K562 (cell line): Measurements from ENCODE around the gene HMGCL. TPM values are rescaled to one million over a fixed set of nuclear protein-coding genes. Genes with fewer than 3 reads are reported as not detected.

Source experiments
- ARID4B ChIP-seq: sonication (generic); formaldehyde crosslinking; IDR thresholded peaks from 2 replicates; pipeline ENCODE4 v1.8.0; 2022; ENCODE audit warnings: mild to moderate bottlenecking, missing genetic modification reagents
- CBFB ChIP-seq: sonication (generic); formaldehyde crosslinking; IDR thresholded peaks from 2 replicates; pipeline ENCODE4 v1.4.0; 2020; ENCODE audit warnings: mild to moderate bottlenecking, missing genetic modification reagents
- CXXC5 ChIP-seq: fragments of 250-450 bp; sonication (Bioruptor Pico); IDR thresholded peaks from 2 replicates; pipeline ENCODE4 v1.8.0; 2022; ENCODE audit warnings: inconsistent platforms, mild to moderate bottlenecking, moderate library complexity
- DIDO1 ChIP-seq: fragments of 450-650 bp; IDR thresholded peaks from 2 replicates; pipeline ENCODE4 v1.6.1; 2016; ENCODE audit warnings: low read depth, missing biosample characterization, missing genetic modification characterization
- GTF2A2 ChIP-seq: IDR thresholded peaks from 2 replicates; pipeline ENCODE4 v1.6.1; 2016; ENCODE audit warnings: mild to moderate bottlenecking, missing genetic modification characterization, missing compliant biosample characterization
- HMGN3 ChIP-seq: IDR thresholded peaks from 2 replicates; pipeline ENCODE4 v1.6.1; 2011; ENCODE audit warnings: borderline replicate concordance, low read depth, mild to moderate bottlenecking, mixed read lengths, low read length; ENCODE audit not compliant: insufficient read length; ENCODE audit errors: extremely low read depth
- PML ChIP-seq: IDR thresholded peaks from 2 replicates; pipeline ENCODE4 v1.6.1; 2012; ENCODE audit warnings: low read length, inconsistent platforms
- POLR2AphosphoS2 ChIP-seq: IDR thresholded peaks from 2 replicates; pipeline ENCODE4 v1.6.1; 2012; ENCODE audit warnings: low read length, improper control_type of control experiment
- SIX5 ChIP-seq, 2 experiments: IDR thresholded peaks; 2 replicates each; pipeline ENCODE4 v1.6.1; 2011; ENCODE audit warnings: low read length in 2 of 2, borderline replicate concordance in 1 of 2, low read depth in 1 of 2, mild to moderate bottlenecking in 1 of 2, moderate library complexity in 1 of 2; ENCODE audit not compliant: insufficient read depth in 1 of 2
- TAF9B ChIP-seq: fragments of 450-650 bp; IDR thresholded peaks from 2 replicates; pipeline ENCODE4 v1.6.1; 2018; ENCODE audit warnings: mild to moderate bottlenecking; ENCODE audit not compliant: partially characterized antibody
- ZBTB7A ChIP-seq: IDR thresholded peaks from 2 replicates; pipeline ENCODE4 v1.6.1; 2011; ENCODE audit warnings: low read depth, mild to moderate bottlenecking, low read length, moderate library complexity, borderline replicate concordance; ENCODE audit not compliant: control insufficient read depth
- ZFX ChIP-seq: sonication (generic); formaldehyde crosslinking; IDR thresholded peaks from 2 replicates; pipeline ENCODE4 v1.8.0; 2022; ENCODE audit warnings: mild to moderate bottlenecking, missing genetic modification reagents, moderate library complexity
- ZKSCAN8 ChIP-seq: fragments of 200-800 bp; sonication (Bioruptor generic); IDR thresholded peaks from 2 replicates; pipeline ENCODE4 v1.6.1; 2016; ENCODE audit warnings: missing genetic modification characterization, missing compliant biosample characterization
- ZNF408 ChIP-seq: fragments of 250-450 bp; sonication (Bioruptor Pico); IDR thresholded peaks from 2 replicates; pipeline ENCODE4 v1.4.0; 2020; ENCODE audit warnings: low read depth, mild to moderate bottlenecking, moderate library complexity
- ZZZ3 ChIP-seq: fragments of 450-650 bp; IDR thresholded peaks from 2 replicates; pipeline ENCODE4 v1.6.1; 2016; ENCODE audit warnings: antibody characterized with exemption, mild to moderate bottlenecking, moderate library complexity
- polyA plus RNA-seq, 8 experiments: library from polyadenylated mRNA; depleted of rRNA in 4 of 8; stranded (reverse) in 5 of 8; unstranded in 3 of 8; fragments of >200 nt; fragmentation: Nextera tagmentation in 2 of 8; fragmentation: Illumina TruSeq in 1 of 8; extraction: Ambion mirVana in 2 of 8; extraction: Trizol in 1 of 8; gene quantifications; 2 replicates each; pipeline versions ENCODE4 v1.2.1 to v1.2.3, GENCODE V29; 2011 to 2014; ENCODE audit warnings: inconsistent platforms in 1 of 8, missing spikeins in 1 of 8
- total RNA-seq, 7 experiments: library from RNA; depleted of rRNA in 6 of 7; stranded (reverse); fragments of >200 nt in 6 of 7; fragmentation: Illumina TruSeq in 2 of 7; extraction: Trizol in 2 of 7; gene quantifications; 2 replicates each; pipeline versions ENCODE4 v1.2.1 to v1.2.3, GENCODE V29; 2011 to 2021; ENCODE audit warnings: low replicate concordance in 1 of 7
- TF ChIP-seq, protein P1 (sequence below): fragments of 450-650 bp; IDR thresholded peaks from one replicate; pipeline ENCODE4 v1.6.1; 2018; ENCODE audit warnings: mild to moderate bottlenecking, moderate library complexity; ENCODE audit not compliant: partially characterized antibody
- TF ChIP-seq, protein P2 (sequence below): fragments of 450-650 bp; IDR thresholded peaks from 2 replicates; pipeline ENCODE4 v1.6.1; 2016; ENCODE audit warnings: antibody characterized with exemption
- TF ChIP-seq, protein P3 (sequence below): fragments of 200-800 bp; sonication (Bioruptor generic); IDR thresholded peaks from 2 replicates; pipeline ENCODE4 v1.6.1; 2017; ENCODE audit warnings: missing genetic modification characterization, missing compliant biosample characterization

HMGCL gene
- total and polyA plus RNA-seq, 9 of the 15 experiments (the other 6 are each of a cell fraction or from before 2014, with no cell fraction given) = 18.0 to 82.2 (median 24.2) TPM

- TF ChIP-seq, protein P1, sequence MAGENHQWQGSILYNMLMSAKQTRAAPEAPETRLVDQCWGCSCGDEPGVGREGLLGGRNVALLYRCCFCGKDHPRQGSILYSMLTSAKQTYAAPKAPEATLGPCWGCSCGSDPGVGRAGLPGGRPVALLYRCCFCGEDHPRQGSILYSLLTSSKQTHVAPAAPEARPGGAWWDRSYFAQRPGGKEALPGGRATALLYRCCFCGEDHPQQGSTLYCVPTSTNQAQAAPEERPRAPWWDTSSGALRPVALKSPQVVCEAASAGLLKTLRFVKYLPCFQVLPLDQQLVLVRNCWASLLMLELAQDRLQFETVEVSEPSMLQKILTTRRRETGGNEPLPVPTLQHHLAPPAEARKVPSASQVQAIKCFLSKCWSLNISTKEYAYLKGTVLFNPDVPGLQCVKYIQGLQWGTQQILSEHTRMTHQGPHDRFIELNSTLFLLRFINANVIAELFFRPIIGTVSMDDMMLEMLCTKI = no peak
- TF ChIP-seq ARID4B (CRISPR knock-in tag) (peak; percentile 92), ZZZ3 (no peak), ZFX (CRISPR knock-in tag) (peak; percentile 87), POLR2AphosphoS2 (no peak), ZKSCAN8 (CRISPR knock-in tag) (no peak), ZBTB7A (peak; percentile 46; the same call in 1 of the 2 replicates), CXXC5 (CRISPR knock-in tag) (peak; percentile 77), HMGN3 (peak; percentile 80), TAF9B (peak; percentile 59), PML (0 out of 2 replicates have a peak, but pooled peaks have one; percentile 33), ZNF408 (CRISPR knock-in tag) (no peak), DIDO1 (tag) (peak; percentile 79; the same call in 1 of the 2 replicates), CBFB (peak; percentile 84), SIX5 (IDR thresholded peaks at IDR 0.05; ENCODE audit: borderline replicate concordance in 1 of 2, insufficient read depth in 1 of 2, low read depth in 1 of 2, low read length in 2 of 2) (peak in 1 of 2 experiments; percentile 48; a peak in 1 of 4 replicates), GTF2A2 (tag) (no peak)
- TF ChIP-seq, protein P2, sequence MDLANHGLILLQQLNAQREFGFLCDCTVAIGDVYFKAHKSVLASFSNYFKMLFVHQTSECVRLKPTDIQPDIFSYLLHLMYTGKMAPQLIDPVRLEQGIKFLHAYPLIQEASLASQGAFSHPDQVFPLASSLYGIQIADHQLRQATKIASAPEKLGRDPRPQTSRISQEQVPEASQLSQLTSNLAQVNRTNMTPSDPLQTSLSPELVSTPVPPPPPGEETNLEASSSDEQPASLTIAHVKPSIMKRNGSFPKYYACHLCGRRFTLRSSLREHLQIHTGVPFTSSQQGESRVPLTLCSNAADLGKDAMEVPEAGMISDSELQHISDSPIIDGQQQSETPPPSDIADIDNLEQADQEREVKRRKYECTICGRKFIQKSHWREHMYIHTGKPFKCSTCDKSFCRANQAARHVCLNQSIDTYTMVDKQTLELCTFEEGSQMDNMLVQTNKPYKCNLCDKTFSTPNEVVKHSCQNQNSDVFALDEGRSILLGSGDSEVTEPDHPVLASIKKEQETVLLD = no peak
- TF ChIP-seq, protein P3, sequence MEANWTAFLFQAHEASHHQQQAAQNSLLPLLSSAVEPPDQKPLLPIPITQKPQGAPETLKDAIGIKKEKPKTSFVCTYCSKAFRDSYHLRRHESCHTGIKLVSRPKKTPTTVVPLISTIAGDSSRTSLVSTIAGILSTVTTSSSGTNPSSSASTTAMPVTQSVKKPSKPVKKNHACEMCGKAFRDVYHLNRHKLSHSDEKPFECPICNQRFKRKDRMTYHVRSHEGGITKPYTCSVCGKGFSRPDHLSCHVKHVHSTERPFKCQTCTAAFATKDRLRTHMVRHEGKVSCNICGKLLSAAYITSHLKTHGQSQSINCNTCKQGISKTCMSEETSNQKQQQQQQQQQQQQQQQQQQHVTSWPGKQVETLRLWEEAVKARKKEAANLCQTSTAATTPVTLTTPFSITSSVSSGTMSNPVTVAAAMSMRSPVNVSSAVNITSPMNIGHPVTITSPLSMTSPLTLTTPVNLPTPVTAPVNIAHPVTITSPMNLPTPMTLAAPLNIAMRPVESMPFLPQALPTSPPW (CRISPR knock-in tag) = peak; percentile 95
Measured at GRCh38 chr1:23790696-23791515, 34.3 kb downstream of the HMGCL start, which contains the start of gene LYPLA2 (continued).
